HUES48 (cell line): ENCODE measurements around the gene EGFL8.
"Not testable (repeated sequence)": the region's sequence is repeated elsewhere in the genome, so short reads cannot be mapped to it uniquely, and the experiment has no call there.

ENCODE experiments used
- H3K27ac ChIP-seq: one replicate; pipeline ENCODE4 v1.7.0; 2013; ENCODE audit warnings: low read depth, low read length, inconsistent platforms
- H3K27me3 ChIP-seq: 2 replicates; pipeline ENCODE4 v1.6.1; 2013; ENCODE audit warnings: mild to moderate bottlenecking, low read length; ENCODE audit not compliant: control insufficient read depth, insufficient read depth
- H3K36me3 ChIP-seq: 2 replicates; pipeline ENCODE4 v1.6.1; 2013; ENCODE audit warnings: low read length; ENCODE audit not compliant: control insufficient read depth, insufficient read depth
- H3K4me1 ChIP-seq: 2 replicates; pipeline ENCODE4 v1.6.1; 2013; ENCODE audit warnings: mild to moderate bottlenecking, low read length; ENCODE audit not compliant: control insufficient read depth, insufficient read depth
- H3K4me3 ChIP-seq: 2 replicates; pipeline ENCODE4 v1.5.1; 2013; ENCODE audit warnings: mild to moderate bottlenecking, low read depth, low read length
- H3K9ac ChIP-seq: 2 replicates; pipeline ENCODE4 v1.6.1; 2013; ENCODE audit warnings: mild to moderate bottlenecking, low read depth, low read length, moderate library complexity
- H3K9me3 ChIP-seq: 2 replicates; pipeline ENCODE4 v1.6.1; 2013; ENCODE audit warnings: low read length; ENCODE audit not compliant: control insufficient read depth, insufficient read depth

Gene EGFL8

DNA sequence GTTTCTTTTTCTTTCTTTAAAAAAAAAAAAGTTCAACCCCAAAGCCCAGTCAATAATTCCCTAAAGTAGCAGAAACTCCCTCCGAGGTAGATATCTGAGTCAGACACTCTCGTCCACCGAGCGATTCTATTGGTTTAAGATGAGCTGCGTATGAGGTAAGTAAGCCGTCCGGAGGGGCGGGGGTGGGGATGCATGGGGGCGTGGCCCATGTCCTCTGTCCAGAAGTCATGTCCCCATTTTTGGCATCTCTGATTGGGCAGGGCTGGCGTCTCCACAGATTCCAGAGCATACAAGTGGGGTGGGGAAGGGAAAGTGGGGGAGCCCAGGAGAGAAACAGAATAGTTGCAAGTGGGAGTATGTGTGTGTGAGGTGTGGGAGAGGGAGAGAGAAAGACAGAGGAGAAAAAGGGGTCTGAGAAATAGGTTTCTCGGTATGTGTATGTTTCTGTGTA lies 21.3 kb downstream of the EGFL8 start:
- H3K4me3 ChIP-seq, H3K9me3 ChIP-seq, H3K9ac ChIP-seq, H3K27ac ChIP-seq, H3K4me1 ChIP-seq, H3K27me3 ChIP-seq: not testable (repeated sequence)
- H3K36me3 ChIP-seq = peaks cover 45% of the 10 kb centered on the region

DNA sequence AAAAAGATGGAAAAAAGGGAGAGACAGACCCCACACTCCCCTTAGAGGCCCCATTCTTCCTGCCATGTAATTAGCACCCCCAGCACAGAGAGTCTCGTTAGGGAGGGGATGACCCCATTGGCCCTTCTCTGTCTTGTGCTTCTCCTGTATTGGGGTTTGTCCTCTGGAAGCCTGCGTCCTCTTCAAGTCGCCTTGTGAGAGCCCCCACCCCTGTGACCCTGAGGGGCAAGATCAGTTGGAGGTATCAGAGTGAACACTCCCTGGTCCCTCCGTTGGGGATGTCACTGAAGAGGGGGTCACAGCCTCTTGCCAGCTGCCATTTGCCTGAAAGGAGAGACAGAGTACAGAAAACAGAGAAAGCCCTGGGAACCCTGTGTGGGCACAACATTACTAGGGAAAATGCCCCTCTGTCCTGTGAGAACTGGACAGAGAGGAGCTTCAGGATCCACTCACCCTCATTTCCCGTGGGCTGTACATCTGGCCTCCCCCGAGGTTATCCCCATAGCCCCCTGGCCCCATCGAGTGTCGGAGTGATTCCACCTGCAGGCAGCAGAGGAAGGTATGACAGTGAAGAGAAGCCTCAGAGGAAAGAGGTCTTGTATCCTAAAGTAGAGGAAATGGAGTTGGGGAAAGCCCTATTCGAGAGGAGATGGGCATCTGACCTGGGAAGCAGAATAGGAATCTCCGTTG lies 21.9 kb downstream of the EGFL8 start:
- not testable (repeated sequence) for H3K27me3 ChIP-seq, H3K9ac ChIP-seq, H3K9me3 ChIP-seq, H3K27ac ChIP-seq, H3K4me3 ChIP-seq
- Histone ChIP-seq H3K4me1 (peaks cover 13% of the 10 kb centered on the region; the same call in 1 of the 2 replicates), H3K36me3 (peaks cover 39% of the 10 kb centered on the region)

DNA sequence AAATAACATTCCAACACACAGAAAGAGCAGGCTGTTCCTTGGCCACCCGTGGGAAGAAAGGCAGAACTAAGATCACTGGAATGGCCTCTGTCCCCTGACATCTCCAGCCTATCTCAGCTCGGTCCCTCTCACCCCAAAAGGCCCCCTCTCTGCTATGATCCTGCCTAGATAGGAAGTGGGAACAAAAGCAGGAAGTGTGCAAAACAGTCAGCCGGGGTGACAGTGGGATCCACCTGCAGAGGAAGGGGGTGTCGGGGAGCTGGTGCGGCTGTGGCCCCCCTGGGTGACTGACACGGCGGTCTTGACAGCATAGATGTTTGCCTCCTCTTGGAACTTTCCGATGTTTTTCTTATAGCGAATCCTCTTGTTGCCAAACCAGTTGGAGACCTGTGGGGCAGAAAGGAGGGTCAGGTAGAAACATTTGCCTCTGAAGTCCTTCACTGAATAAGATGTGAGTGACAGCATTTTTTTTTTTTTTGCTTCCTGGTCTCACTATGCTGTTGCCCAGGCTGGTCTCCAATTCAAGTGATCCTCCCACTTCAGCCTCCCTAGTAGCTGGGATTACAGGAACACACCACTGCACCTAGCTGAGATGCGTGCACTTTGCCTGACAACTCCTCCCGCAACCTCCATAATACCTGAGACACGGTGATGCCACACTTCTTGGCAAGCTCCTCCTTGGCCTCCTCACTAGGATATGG lies 22.8 kb downstream of the EGFL8 start:
- peaks cover 34% of the 10 kb centered on the region for H3K36me3 ChIP-seq
- H3K4me3 ChIP-seq = no peak overlapping the region
- H3K9me3 ChIP-seq = no peaks in the 10 kb centered on the region
- peaks cover 15% of the 10 kb centered on the region; the same call in 1 of the 2 replicates for H3K4me1 ChIP-seq
- H3K27ac ChIP-seq = no peak overlapping the region
- H3K9ac ChIP-seq = no peak overlapping the region
- no peaks in the 10 kb centered on the region for H3K27me3 ChIP-seq

DNA sequence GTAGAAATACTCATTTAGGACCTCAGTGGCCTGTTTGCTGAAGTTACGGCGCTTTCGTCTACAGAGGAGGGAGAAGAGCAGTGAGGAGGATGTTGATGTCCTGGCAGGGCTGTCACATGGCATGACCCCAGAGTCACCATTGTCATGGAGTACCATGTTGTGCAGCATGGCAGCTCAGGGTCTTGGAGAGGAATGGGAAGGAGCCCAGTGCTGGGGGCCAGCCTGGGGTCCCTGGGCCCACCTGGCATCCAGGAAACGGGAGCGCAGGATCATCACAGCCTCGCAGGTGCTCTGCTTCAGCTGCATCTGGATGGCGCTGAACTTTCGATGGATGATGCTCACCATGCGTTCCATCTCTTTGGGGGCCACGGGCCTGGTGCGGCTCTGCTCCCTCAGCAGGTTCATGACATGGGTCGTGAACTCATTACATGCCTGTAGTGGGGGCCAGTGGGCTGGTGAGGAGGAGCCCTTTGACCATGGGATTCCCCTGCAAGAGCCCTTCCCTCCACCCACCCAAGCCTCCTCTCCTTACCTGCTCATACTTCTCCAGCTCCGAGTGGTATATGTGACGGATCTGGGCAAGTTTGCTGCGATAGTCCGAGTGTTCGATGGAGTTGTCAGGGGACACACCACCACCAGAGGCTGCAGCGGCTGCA lies 23.5 kb downstream of the EGFL8 start:
- not testable (repeated sequence) for H3K9ac ChIP-seq, H3K27me3 ChIP-seq, H3K9me3 ChIP-seq, H3K27ac ChIP-seq, H3K4me3 ChIP-seq
- peaks cover 27% of the 10 kb centered on the region for H3K36me3 ChIP-seq
- peaks cover 20% of the 10 kb centered on the region for H3K4me1 ChIP-seq

DNA sequence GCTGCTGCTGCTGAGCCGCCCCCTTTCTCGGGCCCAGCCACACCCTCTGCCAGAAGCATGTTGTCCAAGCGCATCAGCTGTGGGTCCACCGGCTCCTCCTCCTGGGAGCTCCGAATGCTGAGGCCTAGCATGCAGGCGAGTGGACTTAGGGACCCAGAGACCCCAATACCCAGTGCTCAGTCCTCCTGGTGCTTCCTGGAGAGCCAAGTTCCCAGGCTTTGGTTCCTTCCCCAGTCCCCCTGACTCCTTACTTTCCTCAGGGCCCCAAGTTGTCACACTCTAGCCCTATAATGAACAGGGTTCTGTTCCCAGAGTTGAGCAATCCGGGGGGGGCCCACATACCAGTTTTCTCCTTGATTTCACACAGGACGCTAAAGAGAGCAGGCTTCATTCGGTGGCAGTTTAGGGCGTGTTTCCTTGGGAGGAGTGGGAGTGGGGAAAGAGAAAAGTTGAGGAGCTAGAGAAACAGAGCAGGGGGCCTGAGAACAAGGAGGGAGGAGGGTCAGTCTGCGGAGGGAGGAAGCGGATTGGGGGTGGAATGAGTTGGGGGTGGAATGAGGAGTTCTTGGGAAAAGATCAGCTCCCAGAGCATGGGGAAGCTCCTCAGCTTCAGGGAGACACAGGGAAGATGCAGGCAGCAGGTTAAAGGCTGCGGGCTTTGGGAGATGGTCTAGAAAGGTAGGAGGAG lies 24.1 kb downstream of the EGFL8 start:
- Histone ChIP-seq H3K27me3 (no peaks in the 10 kb centered on the region), H3K4me3 (peak overlapping the region; percentile 67), H3K4me1 (peaks cover 22% of the 10 kb centered on the region), H3K36me3 (peaks cover 20% of the 10 kb centered on the region), H3K27ac (peak overlapping the region; percentile 85), H3K9me3 (no peaks in the 10 kb centered on the region), H3K9ac (no peak overlapping the region)

DNA sequence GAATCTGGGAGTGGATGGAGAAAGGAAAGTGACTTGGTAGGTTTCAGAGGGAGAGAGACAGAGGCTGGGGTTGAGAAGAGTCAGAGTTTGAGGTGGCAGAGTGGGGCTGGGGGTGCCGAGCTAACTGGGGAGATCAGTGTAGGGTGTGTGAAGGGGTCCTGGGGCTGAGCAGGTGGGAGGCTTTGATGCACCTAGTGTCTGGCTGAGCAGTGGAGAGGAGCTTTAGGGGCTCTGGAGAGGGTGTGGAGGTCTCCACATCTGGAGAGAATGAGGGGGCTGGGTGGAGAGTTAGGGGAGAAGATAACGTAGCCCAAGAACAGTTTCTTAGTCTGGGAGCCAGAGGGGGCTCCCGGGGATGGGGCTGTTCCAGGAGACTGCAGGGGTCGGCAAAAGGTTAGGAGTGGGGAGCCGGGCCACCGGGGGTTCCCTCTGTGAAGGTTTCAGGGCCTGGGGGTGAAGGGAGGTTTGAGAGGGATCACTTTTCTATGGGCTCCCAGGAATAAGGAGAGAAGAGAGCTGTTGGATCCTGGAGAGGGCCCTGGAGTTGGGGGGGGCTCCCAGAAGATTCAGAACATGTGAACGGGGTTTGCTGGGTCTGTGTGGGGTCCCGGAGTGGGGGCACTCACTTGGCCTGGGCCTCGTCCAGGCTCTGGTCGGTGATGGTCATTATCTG lies 24.8 kb downstream of the EGFL8 start:
- H3K4me1 ChIP-seq = peaks cover 22% of the 10 kb centered on the region
- H3K27ac ChIP-seq = peak overlapping the region; percentile 85
- peak overlapping the region; percentile 67 for H3K4me3 ChIP-seq
- no peaks in the 10 kb centered on the region for H3K9me3 ChIP-seq
- H3K36me3 ChIP-seq = peaks cover 19% of the 10 kb centered on the region
- peak overlapping the region; percentile 31; the same call in 1 of the 2 replicates for H3K9ac ChIP-seq
- H3K27me3 ChIP-seq = no peaks in the 10 kb centered on the region

DNA sequence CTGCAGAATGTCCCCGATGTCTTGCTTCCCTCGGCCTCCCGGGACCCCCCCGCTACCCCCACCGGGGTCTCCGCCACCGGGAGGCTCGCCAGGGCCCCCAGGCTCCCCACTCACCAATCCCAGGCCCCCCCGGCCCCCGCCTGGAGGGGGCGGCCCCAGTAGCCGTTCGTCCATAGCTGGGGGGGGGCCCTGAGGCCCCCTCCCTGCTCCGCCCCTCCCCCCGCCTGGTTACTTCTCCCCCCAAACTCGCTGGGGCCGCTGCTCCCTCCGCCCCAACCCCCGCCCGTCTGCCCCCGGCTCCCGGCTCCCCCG lies 25.3 kb downstream of the EGFL8 start:
- H3K9me3 ChIP-seq = no peaks in the 10 kb centered on the region
- H3K4me3 ChIP-seq = peak overlapping the region; percentile 67
- H3K27ac ChIP-seq = peak overlapping the region; percentile 85
- H3K36me3 ChIP-seq = peaks cover 19% of the 10 kb centered on the region
- H3K27me3 ChIP-seq = no peaks in the 10 kb centered on the region
- no peak overlapping the region for H3K9ac ChIP-seq
- H3K4me1 ChIP-seq = peaks cover 27% of the 10 kb centered on the region

DNA sequence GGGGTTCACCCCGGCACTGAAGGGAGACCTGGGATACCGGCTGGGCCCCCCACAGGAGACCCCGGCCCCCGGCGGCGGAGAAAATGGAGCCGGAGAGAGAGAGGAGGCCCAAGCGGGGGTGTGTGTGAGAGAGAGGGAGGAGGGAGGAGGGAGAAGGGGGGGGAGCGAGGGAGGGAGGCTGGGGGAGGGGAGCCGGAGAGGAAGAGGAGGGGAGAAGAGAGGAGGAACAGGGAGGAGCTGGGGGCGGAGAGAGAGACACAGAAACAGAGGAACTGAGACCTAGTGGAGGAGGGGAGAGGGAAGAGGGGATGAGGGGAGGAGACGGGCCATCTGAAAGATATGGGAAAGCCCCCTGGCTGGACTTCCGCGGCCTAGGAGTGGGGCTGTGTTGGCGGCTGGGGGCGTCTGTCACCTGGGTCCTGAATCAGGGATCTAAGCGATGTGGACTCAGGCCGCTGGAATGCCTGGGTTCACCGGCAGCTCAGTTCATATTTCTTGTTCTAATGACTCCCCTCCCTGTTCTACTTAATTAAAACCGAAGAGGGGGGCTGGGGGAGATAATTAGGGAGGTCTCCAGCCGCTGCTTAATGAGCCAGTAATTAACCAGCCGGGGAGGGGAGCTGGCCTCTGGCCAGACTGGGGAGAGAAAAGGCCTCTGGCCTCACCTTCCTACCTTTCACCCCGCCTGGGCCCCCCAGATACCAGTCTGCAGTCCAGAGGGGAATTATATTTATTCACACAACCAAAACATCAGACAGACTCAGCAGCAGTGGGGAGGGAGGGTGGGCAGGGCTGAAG lies 25.9 kb downstream of the EGFL8 start, which contains the start of gene PBX2:
Gene PBX2 (minus strand): TSS at position 149 of the 798 bp plus-strand sequence. CDS start 287 bp downstream, outside the sequence.
- H3K9me3 ChIP-seq = no peaks in the 10 kb centered on the region
- no peaks in the 10 kb centered on the region for H3K27me3 ChIP-seq
- H3K36me3 ChIP-seq = peaks cover 19% of the 10 kb centered on the region
- peak within 1 kb of the TSS; percentile 31; the same call in 1 of the 2 replicates for H3K9ac ChIP-seq
- H3K27ac ChIP-seq = peak within 1 kb of the TSS; percentile 85
- peaks cover 32% of the 10 kb centered on the region for H3K4me1 ChIP-seq
- peak within 1 kb of the TSS; percentile 67 for H3K4me3 ChIP-seq

DNA sequence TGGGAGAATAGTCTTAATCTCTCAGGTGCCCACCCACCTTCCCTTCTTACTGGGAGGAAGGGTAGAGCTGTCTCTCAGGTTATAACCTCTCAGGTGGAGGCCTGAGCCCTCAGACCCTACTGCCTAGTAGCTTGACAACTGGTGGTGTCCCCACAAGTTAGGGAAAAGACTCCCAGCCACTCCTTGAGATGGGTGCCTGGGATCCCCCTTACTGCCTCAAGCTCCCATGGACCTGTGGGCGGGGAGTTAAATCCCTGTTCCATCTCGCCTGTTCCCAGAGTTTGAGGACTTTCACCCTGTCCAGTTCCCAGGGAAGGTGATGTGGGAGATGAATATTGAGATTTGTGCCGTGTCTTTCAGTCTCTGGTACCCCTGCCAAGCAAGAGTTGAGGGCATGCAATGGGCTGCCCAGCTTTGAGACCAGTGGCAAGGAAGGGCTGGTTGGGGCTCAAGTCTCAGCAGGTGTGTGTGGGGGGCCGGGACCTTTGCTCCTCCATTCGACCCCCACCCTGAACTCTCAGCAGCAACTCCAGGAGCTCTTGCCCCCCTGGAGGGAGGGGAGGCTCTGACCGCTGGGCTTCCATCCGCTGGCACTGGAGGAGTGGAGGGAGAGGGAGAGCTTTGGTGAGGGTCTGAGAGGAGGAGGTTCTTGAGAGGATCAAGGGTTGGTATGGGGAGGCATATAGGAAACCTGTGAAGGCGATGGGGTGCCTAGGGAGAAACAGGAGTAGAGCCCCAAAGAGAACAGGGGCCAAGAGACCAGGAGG lies 26.7 kb downstream of the EGFL8 start:
- H3K4me1 ChIP-seq = peaks cover 33% of the 10 kb centered on the region
- H3K9ac ChIP-seq = no peak overlapping the region
- peak overlapping the region; percentile 85 for H3K27ac ChIP-seq
- H3K36me3 ChIP-seq = peaks cover 19% of the 10 kb centered on the region
- no peaks in the 10 kb centered on the region for H3K9me3 ChIP-seq
- no peaks in the 10 kb centered on the region for H3K27me3 ChIP-seq
- 0 out of 2 replicates have a peak overlapping the region, but pooled peaks have one; percentile 67 for H3K4me3 ChIP-seq
